ENCODE measurements around the gene GSKIP.
"Not testable (repeated sequence)": the region's sequence is repeated elsewhere in the genome, so short reads cannot be mapped to it uniquely, and the experiment has no call there.

GSKIP gene

GRCh38 chr14:96362965-96363750 is at the start of gene GSKIP, which contains the start of gene ATG2B:
TSS of gene GSKIP (plus strand) at chr14:96363526. CDS start at chr14:96382248, 18,722 bp downstream.
TSS of gene ATG2B (minus strand) at chr14:96363341. CDS start at chr14:96362976, 365 bp downstream.
- peak; percentile 95 for DNase-seq

GRCh38 chr14:96316087-96316486 is 47.2 kb upstream of the GSKIP start:
- no peak for DNase-seq

- no peak for DNase-seq
Measured at GRCh38 chr14:96318836-96319235, 44.5 kb upstream of the GSKIP start.

- no peak for DNase-seq
Measured at GRCh38 chr14:96320605-96321004, 42.7 kb upstream of the GSKIP start.

- DNase-seq, result no peak
Measured at GRCh38 chr14:96324219-96324618, 39.1 kb upstream of the GSKIP start.

- no peak for DNase-seq
Measured at GRCh38 chr14:96338551-96338950, 24.8 kb upstream of the GSKIP start.

GRCh38 chr14:96341323-96341722 is 22.0 kb upstream of the GSKIP start:
- no peak for DNase-seq

GRCh38 chr14:96345669-96346068 is 17.7 kb upstream of the GSKIP start:
- no peak for DNase-seq

- not testable (repeated sequence) for DNase-seq
Measured at GRCh38 chr14:96347957-96348356, 15.4 kb upstream of the GSKIP start.

- DNase-seq, result no peak
Measured at GRCh38 chr14:96349286-96350075, 13.8 kb upstream of the GSKIP start.

GRCh38 chr14:96351986-96352385 is 11.3 kb upstream of the GSKIP start:
- no peak for DNase-seq

- no peak for DNase-seq
Measured at GRCh38 chr14:96352708-96353107, 10.6 kb upstream of the GSKIP start.

GRCh38 chr14:96354246-96354645 is 9.1 kb upstream of the GSKIP start:
- no peak for DNase-seq

GRCh38 chr14:96357216-96357615 is 6.1 kb upstream of the GSKIP start:
- DNase-seq, result no peak

GRCh38 chr14:96359959-96360358 is 3.4 kb upstream of the GSKIP start:
- no peak for DNase-seq

- DNase-seq, result peak; percentile 54
Measured at GRCh38 chr14:96362071-96362964, 1.0 kb upstream of the GSKIP start.

GRCh38 chr14:96363751-96364336 is 518 bp downstream of the GSKIP start:
- DNase-seq, result no peak

GRCh38 chr14:96364962-96365361 is 1.6 kb downstream of the GSKIP start:
- DNase-seq, result no peak

- no peak for DNase-seq
Measured at GRCh38 chr14:96368534-96368933, 5.2 kb downstream of the GSKIP start.

- no peak for DNase-seq
Measured at GRCh38 chr14:96370528-96370927, 7.2 kb downstream of the GSKIP start.

- no peak for DNase-seq
Measured at GRCh38 chr14:96373538-96373937, 10.2 kb downstream of the GSKIP start.

- no peak for DNase-seq
Measured at GRCh38 chr14:96376093-96376492, 12.8 kb downstream of the GSKIP start.

- DNase-seq, result no peak
Measured at GRCh38 chr14:96380735-96381134, 17.4 kb downstream of the GSKIP start.

All from CD4-positive, alpha-beta T cell treated with Interleukin-15 for 1 hour (primary cell).